Measurements from ENCODE around the gene GPANK1. TPM values are rescaled to one million over a fixed set of nuclear protein-coding genes. Genes with fewer than 3 reads are reported as not detected.

The GPANK1 gene
- total and polyA plus RNA-seq, 10 donors: 12.4 to 21.3 (median 17.4) TPM

GRCh38 chr6:31639043-31639442 lies 25.8 kb downstream of the GPANK1 start:
- H3K4me1 ChIP-seq: peaks cover 0 to 12% (median 2%) of the 10 kb centered on the region in 6 donors
- H3K36me3 ChIP-seq: peaks cover 4 to 100% (median 99%) of the 10 kb centered on the region in 6 donors
- intact Hi-C loops (cut with DNase I; ENCODE audit: low total_unique reads): no loop called here
- no peak for DNase-seq
- TF ChIP-seq POLR2A (IDR thresholded peaks at IDR 0.05) (no peak), POLR2AphosphoS5 (IDR thresholded peaks at IDR 0.05) (no peak), CTCF (IDR thresholded peaks at IDR 0.05 in 8 of 11, conservative IDR thresholded peaks at IDR 0.05 in 3 of 11) (no peak)
- no peaks in the 10 kb centered on the region for H3K9me3 ChIP-seq
- no peaks in the 10 kb centered on the region for H3K27me3 ChIP-seq (replicated peaks in 1 of 7)
- 84 to 94% (median 87%) methylated on average over 8 to 9 of the region's 9 CpGs for WGBS, 5 donors
- H3K4me3 ChIP-seq: no peak overlapping the region
- H3K27ac ChIP-seq: peak overlapping the region in 1 of 8 donors; percentile 46

- DNase-seq: no peak
- Histone ChIP-seq H3K4me1 (peaks cover 0 to 14% (median 2%) of the 10 kb centered on the region in 6 donors), H3K36me3 (peaks cover 0 to 100% (median 99%) of the 10 kb centered on the region in 6 donors), H3K27me3 (replicated peaks in 1 of 7) (no peaks in the 10 kb centered on the region), H3K27ac (no peak overlapping the region), H3K9me3 (no peaks in the 10 kb centered on the region), H3K4me3 (no peak overlapping the region)
- 79 to 86% (median 83%) methylated on average over 25 to 27 of the region's 27 CpGs for WGBS, 5 donors
- intact Hi-C loops (cut with DNase I; ENCODE audit: low total_unique reads): no loop called here
- TF ChIP-seq CTCF (IDR thresholded peaks at IDR 0.05 in 8 of 11, conservative IDR thresholded peaks at IDR 0.05 in 3 of 11) (no peak), POLR2A (IDR thresholded peaks at IDR 0.05) (no peak), POLR2AphosphoS5 (IDR thresholded peaks at IDR 0.05) (peak; percentile 30 to 70 (median 54))
These were observed 27.9 kb downstream of the GPANK1 start for GRCh38 chr6:31636698-31637596.

- peak in 2 of 3 donors; percentile 31 to 51 for TF ChIP-seq POLR2AphosphoS5 (IDR thresholded peaks at IDR 0.05)
- TF ChIP-seq POLR2A (IDR thresholded peaks at IDR 0.05): no peak
- intact Hi-C loops (cut with DNase I; ENCODE audit: low total_unique reads): no loop called here
- Histone ChIP-seq H3K36me3 (peaks cover 0 to 100% (median 99%) of the 10 kb centered on the region in 6 donors), H3K9me3 (no peaks in the 10 kb centered on the region), H3K27ac (no peak overlapping the region), H3K4me3 (no peak overlapping the region), H3K27me3 (replicated peaks in 1 of 7) (no peaks in the 10 kb centered on the region), H3K4me1 (peaks cover 0 to 11% (median 2%) of the 10 kb centered on the region in 6 donors)
- 78 to 92% (median 87%) methylated on average over 11 of the region's 11 CpGs for WGBS, 5 donors
- DNase-seq: no peak
These were observed 29.7 kb downstream of the GPANK1 start for GRCh38 chr6:31634969-31635575.

DNA sequence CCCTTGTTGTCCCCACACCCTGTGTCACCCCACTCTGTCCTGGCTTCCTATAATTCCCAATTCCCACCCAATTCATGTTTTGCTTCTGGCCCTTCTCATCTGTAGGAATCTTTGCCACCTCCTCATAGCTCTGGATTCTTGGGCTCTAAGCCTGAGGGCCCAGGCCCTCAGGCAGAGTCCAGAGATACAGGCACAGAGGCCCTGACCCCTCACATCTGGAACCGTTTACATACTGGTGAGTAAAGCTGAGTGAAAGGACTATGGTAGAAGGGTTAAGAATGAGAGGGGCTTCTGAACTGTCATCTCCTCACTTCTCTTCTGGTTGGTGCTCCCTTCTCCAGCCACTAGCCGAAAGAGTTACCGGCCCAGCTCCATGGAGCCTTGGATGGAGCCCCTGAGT lies 30.7 kb downstream of the GPANK1 start:
- Histone ChIP-seq H3K4me3 (no peak overlapping the region), H3K36me3 (peaks cover 0 to 100% (median 99%) of the 10 kb centered on the region in 6 donors), H3K9me3 (no peaks in the 10 kb centered on the region), H3K27ac (no peak overlapping the region), H3K4me1 (peaks cover 0 to 6% (median 0%) of the 10 kb centered on the region in 6 donors), H3K27me3 (replicated peaks in 1 of 7) (no peaks in the 10 kb centered on the region)
- no peak for DNase-seq
- WGBS, 5 donors: 76 to 94% (median 88%) methylated on average over 3 of the region's 3 CpGs
- intact Hi-C loops (cut with DNase I; ENCODE audit: low total_unique reads): no loop called here
- TF ChIP-seq POLR2AphosphoS5 (IDR thresholded peaks at IDR 0.05) (no peak), CTCF (IDR thresholded peaks at IDR 0.05 in 8 of 11, conservative IDR thresholded peaks at IDR 0.05 in 3 of 11) (no peak), POLR2A (IDR thresholded peaks at IDR 0.05) (no peak)

All from spleen (tissue), 11 donors.